ENCODE measurements around the gene EVA1B.

EVA1B gene

GRCh38 chr1:36343651-36344394 lies 20.4 kb upstream of the EVA1B start:
- no peak overlapping the region for H3K4me2 ChIP-seq (ENCODE audit: insufficient read depth, low read length)
- H3K4me1 ChIP-seq (ENCODE audit: insufficient read depth, low read length) = no peaks in the 10 kb centered on the region
- peaks cover 6% of the 10 kb centered on the region; the same call in 1 of the 2 replicates for H4K20me1 ChIP-seq (ENCODE audit: insufficient read depth, low read length)
- TF ChIP-seq CTCF (IDR thresholded peaks at IDR 0.05; ENCODE audit: borderline replicate concordance, extremely low read depth, low read length, poor library complexity, severe bottlenecking) = no peak
- no peak for TF ChIP-seq EZH2 (IDR thresholded peaks at IDR 0.05; ENCODE audit: borderline replicate concordance, low read depth, low read length, severe bottlenecking)
- no peak overlapping the region for H3K4me3 ChIP-seq (ENCODE audit: low read depth in 1 of 2, low read length in 2 of 2)
- no peak overlapping the region for H3K27ac ChIP-seq (ENCODE audit: low read length)
- no peaks in the 10 kb centered on the region for H3K27me3 ChIP-seq (ENCODE audit: insufficient read depth, low read length, poor library complexity)
- no peak overlapping the region for H3K9ac ChIP-seq (ENCODE audit: low read depth, low read length)
- H3K79me2 ChIP-seq (ENCODE audit: insufficient read depth, low read length) = no peaks in the 10 kb centered on the region
- no peak for DNase-seq
- H3K9me3 ChIP-seq (ENCODE audit: insufficient read depth, low read length, severe bottlenecking) = no peaks in the 10 kb centered on the region
- H2AFZ ChIP-seq (ENCODE audit: low read depth, low read length) = no peak overlapping the region
- ATAC-seq (ENCODE audit: insufficient read depth, low read depth) = no peak
- peaks cover 51% of the 10 kb centered on the region for H3K36me3 ChIP-seq (ENCODE audit: insufficient read depth, low read length)

- Histone ChIP-seq H3K4me1 (ENCODE audit: insufficient read depth, low read length) (no peaks in the 10 kb centered on the region), H3K27ac (ENCODE audit: low read length) (no peak overlapping the region), H3K36me3 (ENCODE audit: insufficient read depth, low read length) (peaks cover 40% of the 10 kb centered on the region), H3K4me3 (ENCODE audit: low read depth in 1 of 2, low read length in 2 of 2) (no peak overlapping the region), H2AFZ (ENCODE audit: low read depth, low read length) (no peak overlapping the region), H4K20me1 (ENCODE audit: insufficient read depth, low read length) (peaks cover 6% of the 10 kb centered on the region; the same call in 1 of the 2 replicates), H3K4me2 (ENCODE audit: insufficient read depth, low read length) (no peak overlapping the region), H3K27me3 (ENCODE audit: insufficient read depth, low read length, poor library complexity) (no peaks in the 10 kb centered on the region), H3K79me2 (ENCODE audit: insufficient read depth, low read length) (no peaks in the 10 kb centered on the region), H3K9me3 (ENCODE audit: insufficient read depth, low read length, severe bottlenecking) (no peaks in the 10 kb centered on the region), H3K9ac (ENCODE audit: low read depth, low read length) (no peak overlapping the region)
- DNase-seq (peak; percentile 49), ATAC-seq (ENCODE audit: insufficient read depth, low read depth) (peak; percentile 73)
- TF ChIP-seq EZH2 (IDR thresholded peaks at IDR 0.05; ENCODE audit: borderline replicate concordance, low read depth, low read length, severe bottlenecking) (no peak), CTCF (IDR thresholded peaks at IDR 0.05; ENCODE audit: borderline replicate concordance, extremely low read depth, low read length, poor library complexity, severe bottlenecking) (peak; percentile 78)
Measured at GRCh38 chr1:36342426-36343185, 19.2 kb upstream of the EVA1B start.

GRCh38 chr1:36341626-36342320 lies 18.3 kb upstream of the EVA1B start:
- DNase-seq = no peak
- H3K36me3 ChIP-seq (ENCODE audit: insufficient read depth, low read length) = peaks cover 34% of the 10 kb centered on the region
- no peaks in the 10 kb centered on the region for H3K9me3 ChIP-seq (ENCODE audit: insufficient read depth, low read length, severe bottlenecking)

More at GRCh38 chr1:36341626-36342320, 18.3 kb upstream of the EVA1B start:
- Histone ChIP-seq H3K4me3 (ENCODE audit: low read depth in 1 of 2, low read length in 2 of 2) (no peak overlapping the region), H3K4me1 (ENCODE audit: insufficient read depth, low read length) (no peaks in the 10 kb centered on the region), H3K27me3 (ENCODE audit: insufficient read depth, low read length, poor library complexity) (no peaks in the 10 kb centered on the region), H3K4me2 (ENCODE audit: insufficient read depth, low read length) (no peak overlapping the region), H2AFZ (ENCODE audit: low read depth, low read length) (no peak overlapping the region), H4K20me1 (ENCODE audit: insufficient read depth, low read length) (peaks cover 6% of the 10 kb centered on the region; the same call in 1 of the 2 replicates), H3K9ac (ENCODE audit: low read depth, low read length) (no peak overlapping the region), H3K79me2 (ENCODE audit: insufficient read depth, low read length) (no peaks in the 10 kb centered on the region), H3K27ac (ENCODE audit: low read length) (no peak overlapping the region)
- TF ChIP-seq CTCF (IDR thresholded peaks at IDR 0.05; ENCODE audit: borderline replicate concordance, extremely low read depth, low read length, poor library complexity, severe bottlenecking) (no peak), EZH2 (IDR thresholded peaks at IDR 0.05; ENCODE audit: borderline replicate concordance, low read depth, low read length, severe bottlenecking) (no peak)
- ATAC-seq (ENCODE audit: insufficient read depth, low read depth) = no peak

Data from DND-41 (cell line).